Liver (tissue), 9 donors: ENCODE measurements around the gene FRG2B. TPM values are rescaled to one million over a fixed set of nuclear protein-coding genes. Genes with fewer than 3 reads are reported as not detected.

ENCODE experiments used
- DNase-seq: peaks from one replicate; pipeline ENCODE4 v3.0.0-alpha.2; 2017; ENCODE audit warnings: low spot score
- H3K27ac ChIP-seq, 2 donors: one replicate each; pipeline ENCODE4 v1.7.0; 2013; ENCODE audit warnings: inconsistent platforms in 2 of 2, low read length in 2 of 2, control low read depth in 1 of 2, low read depth in 1 of 2, mild to moderate bottlenecking in 1 of 2
- H3K27me3 ChIP-seq, 4 donors: one replicate each; pipeline versions ENCODE4 v1.6.1 to v1.7.0; 2013; ENCODE audit warnings: low read length in 3 of 4, inconsistent platforms in 1 of 4, mild to moderate bottlenecking in 1 of 4, moderate library complexity in 1 of 4; ENCODE audit not compliant: control insufficient read depth in 4 of 4, insufficient read depth in 4 of 4
- H3K36me3 ChIP-seq, 4 donors: one replicate each; pipeline versions ENCODE4 v1.6.1 to v1.7.0; 2013; ENCODE audit warnings: low read length in 3 of 4, mild to moderate bottlenecking in 3 of 4, low read depth in 1 of 4, moderate library complexity in 1 of 4; ENCODE audit not compliant: control insufficient read depth in 4 of 4, insufficient read depth in 3 of 4
- H3K4me1 ChIP-seq, 4 donors: one replicate each; pipeline versions ENCODE4 v1.6.1 to v1.7.0; 2013; ENCODE audit warnings: low read length in 3 of 4, mild to moderate bottlenecking in 3 of 4, moderate library complexity in 1 of 4; ENCODE audit not compliant: control insufficient read depth in 4 of 4, insufficient read depth in 4 of 4
- H3K4me3 ChIP-seq, 3 donors: one replicate each; pipeline versions ENCODE4 v1.6.1 to v1.7.0; 2013; ENCODE audit warnings: low read length in 3 of 3, control low read depth in 1 of 3, low read depth in 1 of 3, mild to moderate bottlenecking in 1 of 3
- H3K9ac ChIP-seq, 2 donors: one replicate each; pipeline ENCODE4 v1.7.0; 2013; ENCODE audit warnings: low read length in 2 of 2, mild to moderate bottlenecking in 2 of 2, moderate library complexity in 2 of 2, control low read depth in 1 of 2, low read depth in 1 of 2
- H3K9me3 ChIP-seq, 4 donors: one replicate each; pipeline versions ENCODE4 v1.6.1 to v1.7.0; 2013; ENCODE audit warnings: low read length in 3 of 4; ENCODE audit not compliant: control insufficient read depth in 4 of 4
- EGR1 ChIP-seq, 2 donors: IDR thresholded peaks; 2 replicates each; pipeline ENCODE4 v1.6.1; 2016 to 2018; ENCODE audit warnings: antibody characterized with exemption in 2 of 2, low read depth in 2 of 2
- FOXA1 ChIP-seq: IDR thresholded peaks from 2 replicates; pipeline ENCODE4 v1.6.1; 2016; ENCODE audit warnings: antibody characterized with exemption
- FOXA2 ChIP-seq: IDR thresholded peaks from 2 replicates; pipeline ENCODE4 v1.6.1; 2016; ENCODE audit warnings: antibody characterized with exemption
- GABPA ChIP-seq, 2 donors: IDR thresholded peaks in 1 of 2; conservative IDR thresholded peaks in 1 of 2; 2 replicates each; pipeline ENCODE4 v1.6.1; 2016; ENCODE audit warnings: antibody characterized with exemption in 2 of 2, mild to moderate bottlenecking in 1 of 2, moderate library complexity in 1 of 2
- HNF4A ChIP-seq, 2 donors: conservative IDR thresholded peaks; 2 replicates each; pipeline ENCODE4 v1.6.1; 2016; ENCODE audit warnings: antibody characterized with exemption in 2 of 2, mild to moderate bottlenecking in 2 of 2
- HNF4G ChIP-seq: IDR thresholded peaks from 2 replicates; pipeline ENCODE4 v1.6.1; 2016; ENCODE audit warnings: antibody characterized with exemption
- MAX ChIP-seq: IDR thresholded peaks from 2 replicates; pipeline ENCODE4 v1.6.1; 2016; ENCODE audit warnings: antibody characterized with exemption
- NR2F2 ChIP-seq: IDR thresholded peaks from 2 replicates; pipeline ENCODE4 v1.6.1; 2016; ENCODE audit warnings: antibody characterized with exemption
- RAD21 ChIP-seq, 2 donors: IDR thresholded peaks; 2 replicates each; pipeline ENCODE4 v1.6.1; 2016; ENCODE audit warnings: antibody characterized with exemption in 2 of 2, mild to moderate bottlenecking in 2 of 2
- REST ChIP-seq: IDR thresholded peaks from 2 replicates; pipeline ENCODE4 v1.6.1; 2016; ENCODE audit warnings: antibody characterized with exemption, mild to moderate bottlenecking
- RXRA ChIP-seq, 2 donors: IDR thresholded peaks; 2 replicates each; pipeline ENCODE4 v1.6.1; 2017 to 2018; ENCODE audit warnings: antibody characterized with exemption in 2 of 2, mild to moderate bottlenecking in 1 of 2
- SP1 ChIP-seq: IDR thresholded peaks from 2 replicates; pipeline ENCODE4 v1.6.1; 2018; ENCODE audit warnings: antibody characterized with exemption, mild to moderate bottlenecking
- TAF1 ChIP-seq: conservative IDR thresholded peaks from 2 replicates; pipeline ENCODE4 v1.6.1; 2016; ENCODE audit warnings: antibody characterized with exemption, mild to moderate bottlenecking
- YY1 ChIP-seq: IDR thresholded peaks from 2 replicates; pipeline ENCODE4 v1.6.1; 2016; ENCODE audit warnings: antibody characterized with exemption, mild to moderate bottlenecking
- ZBTB33 ChIP-seq: IDR thresholded peaks from 2 replicates; pipeline ENCODE4 v1.6.1; 2016; ENCODE audit warnings: antibody characterized with exemption
- WGBS: extraction: QIAGEN DNeasy Blood & Tissue Kit; methylation state at CpG from one replicate; pipeline ENCODE4 v1.1.7; 2013; 5-methylcytosine and 5-hydroxymethylcytosine counted together
- polyA plus RNA-seq, 2 donors: library from polyadenylated mRNA; stranded (reverse) in 1 of 2; unstranded in 1 of 2; fragments of 200-250 nt in 1 of 2; fragments of >200 nt in 1 of 2; fragmentation: Nextera tagmentation in 1 of 2; extraction: Ambion mirVana in 1 of 2; gene quantifications; one replicate each; pipeline versions ENCODE4 v1.2.1 to v1.2.3, GENCODE V29; 2013 to 2015
- total RNA-seq, 2 donors: library from RNA; depleted of rRNA; stranded (reverse); fragments of >200 nt; gene quantifications; one replicate each; pipeline ENCODE4 v1.2.3, GENCODE V29; 2014
- TF ChIP-seq, protein P1 (sequence below): fragments of 150-350 bp; IDR thresholded peaks from 2 replicates; pipeline ENCODE4 v1.5.1; 2017; ENCODE audit warnings: improper control_type of control experiment, low read depth, low read length; ENCODE audit not compliant: missing input control
- TF ChIP-seq, protein P2 (sequence below): IDR thresholded peaks from 2 replicates; pipeline ENCODE4 v1.6.1; 2016; ENCODE audit warnings: antibody characterized with exemption
- donor health status: healthy.
- donor health status: healthy.
- donor health status: healthy.
- donor health status: healthy.
- donor health status: healthy.

FRG2B gene
- total and polyA plus RNA-seq, 4 donors: not detected

- no peaks in the 10 kb centered on the region for H3K9me3 ChIP-seq
- no peaks in the 10 kb centered on the region for H3K4me1 ChIP-seq
- DNase-seq: no peak
- no peaks in the 10 kb centered on the region for H3K27me3 ChIP-seq
- 85% methylated on average over 10 of the region's 10 CpGs for WGBS
- no peak overlapping the region for H3K27ac ChIP-seq
- H3K4me3 ChIP-seq: no peak overlapping the region
- H3K9ac ChIP-seq: no peak overlapping the region
- no peaks in the 10 kb centered on the region for H3K36me3 ChIP-seq
- TF ChIP-seq RAD21 (IDR thresholded peaks at IDR 0.05) (no peak), YY1 (no peak), SP1 (no peak), EGR1 (IDR thresholded peaks at IDR 0.05; ENCODE audit: low read depth in 2 of 2) (no peak), FOXA1 (no peak), NR2F2 (no peak), GABPA (IDR thresholded peaks at IDR 0.05 in 1 of 2, conservative IDR thresholded peaks at IDR 0.05 in 1 of 2) (no peak), MAX (no peak), HNF4A (conservative IDR thresholded peaks at IDR 0.05) (no peak), HNF4G (no peak), ZBTB33 (no peak), RXRA (IDR thresholded peaks at IDR 0.05) (no peak), FOXA2 (no peak), TAF1 (no peak), REST (no peak)
- TF ChIP-seq, protein P1, sequence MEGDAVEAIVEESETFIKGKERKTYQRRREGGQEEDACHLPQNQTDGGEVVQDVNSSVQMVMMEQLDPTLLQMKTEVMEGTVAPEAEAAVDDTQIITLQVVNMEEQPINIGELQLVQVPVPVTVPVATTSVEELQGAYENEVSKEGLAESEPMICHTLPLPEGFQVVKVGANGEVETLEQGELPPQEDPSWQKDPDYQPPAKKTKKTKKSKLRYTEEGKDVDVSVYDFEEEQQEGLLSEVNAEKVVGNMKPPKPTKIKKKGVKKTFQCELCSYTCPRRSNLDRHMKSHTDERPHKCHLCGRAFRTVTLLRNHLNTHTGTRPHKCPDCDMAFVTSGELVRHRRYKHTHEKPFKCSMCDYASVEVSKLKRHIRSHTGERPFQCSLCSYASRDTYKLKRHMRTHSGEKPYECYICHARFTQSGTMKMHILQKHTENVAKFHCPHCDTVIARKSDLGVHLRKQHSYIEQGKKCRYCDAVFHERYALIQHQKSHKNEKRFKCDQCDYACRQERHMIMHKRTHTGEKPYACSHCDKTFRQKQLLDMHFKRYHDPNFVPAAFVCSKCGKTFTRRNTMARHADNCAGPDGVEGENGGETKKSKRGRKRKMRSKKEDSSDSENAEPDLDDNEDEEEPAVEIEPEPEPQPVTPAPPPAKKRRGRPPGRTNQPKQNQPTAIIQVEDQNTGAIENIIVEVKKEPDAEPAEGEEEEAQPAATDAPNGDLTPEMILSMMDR: no peak
- TF ChIP-seq, protein P2, sequence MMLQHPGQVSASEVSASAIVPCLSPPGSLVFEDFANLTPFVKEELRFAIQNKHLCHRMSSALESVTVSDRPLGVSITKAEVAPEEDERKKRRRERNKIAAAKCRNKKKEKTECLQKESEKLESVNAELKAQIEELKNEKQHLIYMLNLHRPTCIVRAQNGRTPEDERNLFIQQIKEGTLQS: no peak
These were observed 11.6 kb downstream of the FRG2B start for GRCh38 chr10:133614830-133615580.
